ENCODE data around the gene PNPLA3. TPM values are rescaled to one million over a fixed set of nuclear protein-coding genes. Genes with fewer than 3 reads are reported as not detected.

The PNPLA3 gene
- total RNA-seq, 1 donor from 2014 or later = 0.60 TPM

GRCh38 chr22:43923191-43923590 lies 414 bp upstream of the PNPLA3 start:
- DNase-seq (ENCODE audit: low read depth in 2 of 2) = peak in 1 of 2 donors; percentile 15

- DNase-seq (ENCODE audit: low read depth in 2 of 2) = no peak
Observed at GRCh38 chr22:43924877-43925276, 1.3 kb downstream of the PNPLA3 start.

- DNase-seq (ENCODE audit: low read depth in 2 of 2) = no peak
Observed at GRCh38 chr22:43925433-43926348, 2.1 kb downstream of the PNPLA3 start.

- DNase-seq (ENCODE audit: low read depth in 2 of 2) = no peak
Observed at GRCh38 chr22:43926349-43926710, 2.7 kb downstream of the PNPLA3 start.

GRCh38 chr22:43928468-43928867 lies 4.9 kb downstream of the PNPLA3 start:
- no peak for DNase-seq (ENCODE audit: low read depth in 2 of 2)

GRCh38 chr22:43928908-43929307 lies 5.3 kb downstream of the PNPLA3 start:
- no peak for DNase-seq (ENCODE audit: low read depth in 2 of 2)

GRCh38 chr22:43931771-43932170 lies 8.2 kb downstream of the PNPLA3 start:
- DNase-seq (ENCODE audit: low read depth in 2 of 2) = no peak

- DNase-seq (ENCODE audit: low read depth in 2 of 2) = no peak
Observed at GRCh38 chr22:43941449-43941848, 17.8 kb downstream of the PNPLA3 start.

GRCh38 chr22:43944670-43945430 lies 21.2 kb downstream of the PNPLA3 start:
- no peak for DNase-seq (ENCODE audit: low read depth in 2 of 2)

GRCh38 chr22:43945632-43946383 lies 22.2 kb downstream of the PNPLA3 start:
- DNase-seq (ENCODE audit: low read depth in 2 of 2) = peak; percentile 73 to 74

- DNase-seq (ENCODE audit: low read depth in 2 of 2) = peak; percentile 12 to 27
Observed at GRCh38 chr22:43946384-43946667, 22.7 kb downstream of the PNPLA3 start.

GRCh38 chr22:43948836-43949406 lies 25.3 kb downstream of the PNPLA3 start:
- no peak for DNase-seq (ENCODE audit: low read depth in 2 of 2)

- no peak for DNase-seq (ENCODE audit: low read depth in 2 of 2)
Observed at GRCh38 chr22:43951391-43951790, 27.8 kb downstream of the PNPLA3 start.

GRCh38 chr22:43951966-43952365 lies 28.4 kb downstream of the PNPLA3 start:
- no peak for DNase-seq (ENCODE audit: low read depth in 2 of 2)

- DNase-seq (ENCODE audit: low read depth in 2 of 2) = no peak
Observed at GRCh38 chr22:43953988-43954785, 30.6 kb downstream of the PNPLA3 start.

- DNase-seq (ENCODE audit: low read depth in 2 of 2) = peak; percentile 93
Observed at GRCh38 chr22:43955040-43955882, 31.7 kb downstream of the PNPLA3 start, which contains the start of gene SAMM50. SAMM50 (plus strand) TSS chr22:43955442; CDS start chr22:43955578, 136 bp downstream.

GRCh38 chr22:43955883-43956782 lies 32.5 kb downstream of the PNPLA3 start:
- peak in 1 of 2 donors; percentile 4 for DNase-seq (ENCODE audit: low read depth in 2 of 2)

GRCh38 chr22:43956805-43957463 lies 33.3 kb downstream of the PNPLA3 start:
- peak; percentile 53 to 72 for DNase-seq (ENCODE audit: low read depth in 2 of 2)

Data from lung microvascular endothelial cell (primary cell).